Ovary (tissue), 9 donors: ENCODE data around the gene EPS8L1. TPM values are rescaled to one million over a fixed set of nuclear protein-coding genes. Genes with fewer than 3 reads are reported as not detected.

Source experiments
- DNase-seq, 5 donors: peaks; one replicate each; pipeline ENCODE4 v3.0.0-alpha.2; 2019 to 2020
- H3K27ac ChIP-seq, 2 donors: fragments of 200-600 bp; one replicate each; pipeline versions ENCODE4 v1.5.1 to v1.8.0; 2019 to 2022
- H3K27me3 ChIP-seq: fragments of 200-600 bp; one replicate; pipeline ENCODE4 v1.8.0; 2022
- H3K36me3 ChIP-seq: fragments of 200-600 bp; sonication (generic); one replicate; pipeline ENCODE4 v1.5.1; 2019
- H3K4me1 ChIP-seq: one replicate; pipeline ENCODE4 v1.8.1; 2013; ENCODE audit warnings: mild to moderate bottlenecking, moderate library complexity; ENCODE audit not compliant: insufficient read depth
- H3K4me3 ChIP-seq: fragments of 200-600 bp; sonication (generic); one replicate; pipeline ENCODE4 v1.5.1; 2017
- H3K9me3 ChIP-seq, 2 donors: fragments of 200-600 bp in 1 of 2; sonication (generic) in 1 of 2; one replicate each; pipeline versions ENCODE4 v1.5.1 to v1.8.1; 2013 to 2019; ENCODE audit warnings: mild to moderate bottlenecking in 1 of 2, moderate library complexity in 1 of 2
- EP300 ChIP-seq: sonication (generic); formaldehyde crosslinking; IDR thresholded peaks from one replicate; pipeline ENCODE4 v1.6.1; 2017; ENCODE audit warnings: antibody characterized with exemption
- POLR2A ChIP-seq: fragments of 450-650 bp; IDR thresholded peaks from one replicate; pipeline ENCODE4 v1.6.1; 2017; ENCODE audit warnings: antibody characterized with exemption, mild to moderate bottlenecking, moderate library complexity
- WGBS, 3 donors: extraction: QIAGEN DNeasy Blood & Tissue Kit in 1 of 3; methylation state at CpG; one replicate each; pipeline versions ENCODE4 v1.1.5 to v1.1.7; 2013 to 2017; 5-methylcytosine and 5-hydroxymethylcytosine counted together
- intact Hi-C, 4 donors: fragments of 100-400 bp; cut with DNase I; formaldehyde crosslinking; loops; one replicate each; pipeline versions ENCODE4 v1.11.0 to v1.15.1; 2022 to 2023
- polyA plus RNA-seq, 2 donors: library from polyadenylated mRNA; stranded (reverse); fragments of 200-250 nt in 1 of 2; fragments of 350-450 nt in 1 of 2; fragmentation: Illumina TruSeq in 1 of 2; extraction: RNeasy Lipid Tissue Mini Kit (QIAGEN cat#74804) in 1 of 2; gene quantifications; one replicate each; pipeline ENCODE4 v1.2.3, GENCODE V29; 2013 to 2014
- total RNA-seq, 7 donors: library from RNA; depleted of rRNA in 2 of 7; stranded (reverse); fragments of >200 nt in 2 of 7; fragmentation: NEBNext Ultra II Directional in 3 of 7; extraction: Animal tissue kit (Norgen Biotek cat#: 25700) in 3 of 7; gene quantifications; one replicate each; pipeline versions ENCODE4 v1.1.0 to v1.2.4, GENCODE V29; 2016 to 2023
- TF ChIP-seq, protein P1 (sequence below), 3 donors: fragments of 450-650 bp in 2 of 3; fragments of 200-600 bp in 1 of 3; IDR thresholded peaks; one replicate each; pipeline versions ENCODE4 v1.5.1 to v1.8.0; 2016 to 2022; ENCODE audit warnings: antibody characterized with exemption in 3 of 3, mild to moderate bottlenecking in 1 of 3
- donor health status: DM: no; HTN: no; CAD: no; lungs with moderate emphysema.
- donor health status: DM: no; HTN: no; CAD: no.
- donor health status: Bipolar disorder and iron deficiency.
- donor health status: DM: yes; HTN: yes; CAD: no.
- donor health status: DM: no; HTN: no; CAD: no.
- donor health status: DM: yes; HTN: yes; CAD: no.

EPS8L1 gene
- total and polyA plus RNA-seq, 9 donors, result 0.87 to 142 (median 5.1) TPM

DNA sequence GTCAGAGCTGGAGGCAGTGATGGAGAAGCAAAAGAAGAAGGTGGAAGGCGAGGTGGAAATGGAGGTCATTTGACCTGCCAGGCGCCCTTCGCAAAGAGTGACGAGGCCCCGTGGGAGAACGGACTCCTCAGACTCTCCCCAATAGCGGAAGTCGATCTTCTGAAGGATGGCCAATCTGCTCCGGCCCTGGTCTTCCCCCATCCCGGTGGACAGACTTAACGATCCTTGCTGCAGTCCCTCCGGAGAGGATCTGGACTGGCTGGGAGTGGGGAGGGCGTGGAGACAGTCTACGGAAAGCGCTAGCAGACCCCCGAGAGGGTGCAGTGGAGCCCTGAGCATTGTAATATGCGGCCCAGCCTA lies 11.9 kb downstream of the EPS8L1 start:
- peaks cover 7% of the 10 kb centered on the region for H3K4me1 ChIP-seq
- H3K9me3 ChIP-seq, result peaks cover 0 to under 1% of the 10 kb centered on the region in 2 donors
- peak overlapping the region; percentile 29 for H3K4me3 ChIP-seq
- no peak for DNase-seq
- no peak overlapping the region for H3K27ac ChIP-seq
- no peaks in the 10 kb centered on the region for H3K36me3 ChIP-seq
- intact Hi-C loops, result no loop called here
- no peak for TF ChIP-seq EP300
- no peak for TF ChIP-seq POLR2A
- TF ChIP-seq, protein P1, sequence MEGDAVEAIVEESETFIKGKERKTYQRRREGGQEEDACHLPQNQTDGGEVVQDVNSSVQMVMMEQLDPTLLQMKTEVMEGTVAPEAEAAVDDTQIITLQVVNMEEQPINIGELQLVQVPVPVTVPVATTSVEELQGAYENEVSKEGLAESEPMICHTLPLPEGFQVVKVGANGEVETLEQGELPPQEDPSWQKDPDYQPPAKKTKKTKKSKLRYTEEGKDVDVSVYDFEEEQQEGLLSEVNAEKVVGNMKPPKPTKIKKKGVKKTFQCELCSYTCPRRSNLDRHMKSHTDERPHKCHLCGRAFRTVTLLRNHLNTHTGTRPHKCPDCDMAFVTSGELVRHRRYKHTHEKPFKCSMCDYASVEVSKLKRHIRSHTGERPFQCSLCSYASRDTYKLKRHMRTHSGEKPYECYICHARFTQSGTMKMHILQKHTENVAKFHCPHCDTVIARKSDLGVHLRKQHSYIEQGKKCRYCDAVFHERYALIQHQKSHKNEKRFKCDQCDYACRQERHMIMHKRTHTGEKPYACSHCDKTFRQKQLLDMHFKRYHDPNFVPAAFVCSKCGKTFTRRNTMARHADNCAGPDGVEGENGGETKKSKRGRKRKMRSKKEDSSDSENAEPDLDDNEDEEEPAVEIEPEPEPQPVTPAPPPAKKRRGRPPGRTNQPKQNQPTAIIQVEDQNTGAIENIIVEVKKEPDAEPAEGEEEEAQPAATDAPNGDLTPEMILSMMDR (IDR thresholded peaks at IDR 0.05), result no peak
- 10 to 15% (median 13%) methylated on average over 17 of the region's 17 CpGs for WGBS, 3 donors
- peaks cover 4% of the 10 kb centered on the region for H3K27me3 ChIP-seq

DNA sequence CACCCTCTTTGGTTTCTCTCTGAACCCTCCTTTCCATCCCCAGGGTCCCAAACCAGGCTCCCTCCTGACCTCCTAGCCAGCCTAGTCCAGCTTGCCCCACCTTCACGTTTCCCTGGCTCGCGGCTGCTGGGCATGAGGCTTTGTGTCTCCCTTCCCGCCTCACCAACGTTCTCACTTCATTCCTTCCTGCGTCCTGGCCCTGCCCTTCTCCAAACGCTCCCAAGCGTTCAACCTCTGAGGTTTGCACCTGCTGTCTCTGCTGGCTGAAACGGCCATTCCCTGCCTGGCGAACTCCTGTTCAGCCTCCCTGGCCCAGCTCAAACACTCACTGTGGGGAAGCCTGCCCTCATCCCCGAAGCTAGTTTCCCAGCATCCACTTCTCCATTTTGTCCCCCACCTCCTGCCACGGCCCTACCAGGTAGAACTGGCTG lies 12.4 kb downstream of the EPS8L1 start:
- H3K4me3 ChIP-seq, result no peak overlapping the region
- WGBS, 3 donors, result 57 to 65% (median 60%) methylated on average over 12 of the region's 12 CpGs
- H3K27ac ChIP-seq, result no peak overlapping the region
- intact Hi-C loops, result no loop called here
- no peaks in the 10 kb centered on the region for H3K36me3 ChIP-seq
- no peak for TF ChIP-seq POLR2A
- TF ChIP-seq, protein P1 (IDR thresholded peaks at IDR 0.05), result no peak
- TF ChIP-seq EP300, result no peak
- H3K4me1 ChIP-seq, result peaks cover 7% of the 10 kb centered on the region
- peaks cover 4% of the 10 kb centered on the region for H3K27me3 ChIP-seq
- no peaks in the 10 kb centered on the region for H3K9me3 ChIP-seq
- peak in 1 of 5 donors; percentile 32 for DNase-seq

DNA sequence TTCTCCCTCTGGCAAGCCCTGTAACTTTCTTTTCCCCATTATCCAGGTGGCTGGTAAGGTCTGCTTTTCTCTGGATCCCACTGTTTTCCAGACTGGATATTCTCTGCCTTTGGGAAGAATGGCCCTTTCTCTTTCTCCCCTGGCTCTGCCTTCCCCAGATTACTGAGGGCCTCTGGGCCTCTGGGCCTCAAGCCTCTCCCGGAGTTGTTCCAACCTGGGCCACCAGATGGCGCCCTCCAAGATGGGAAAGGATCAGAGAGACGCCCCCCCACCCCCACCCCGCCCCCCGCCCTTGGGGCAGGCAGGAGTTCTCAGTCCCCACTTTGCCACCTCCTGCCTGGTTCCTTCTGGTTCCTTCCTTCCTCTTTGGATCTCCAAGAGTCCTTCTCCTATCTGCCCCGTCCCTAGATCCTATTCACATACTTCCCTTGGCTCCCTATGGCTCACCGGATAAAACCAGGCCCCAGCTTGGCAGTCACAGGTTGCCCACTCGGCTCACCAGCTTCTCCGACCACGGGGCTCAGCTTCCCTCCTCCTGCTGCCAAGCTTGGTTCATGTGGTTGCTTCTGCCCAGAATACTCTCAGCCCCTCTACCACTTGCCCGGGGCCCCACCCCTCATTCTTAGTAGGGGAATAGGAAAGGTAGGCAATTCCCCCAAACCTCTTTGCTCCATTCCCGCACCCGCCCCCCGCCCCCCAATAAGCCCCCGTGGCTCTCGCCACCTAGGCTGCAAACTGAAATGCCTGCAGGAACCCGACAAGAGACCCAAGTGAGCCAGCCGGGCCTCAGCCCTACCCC lies 13.1 kb downstream of the EPS8L1 start:
- 48 to 54% (median 53%) methylated on average over 15 to 18 of the region's 18 CpGs for WGBS, 3 donors
- intact Hi-C loops, result no loop called here
- Histone ChIP-seq H3K4me3 (no peak overlapping the region), H3K27me3 (no peaks in the 10 kb centered on the region), H3K4me1 (peaks cover 7% of the 10 kb centered on the region), H3K27ac (no peak overlapping the region), H3K9me3 (no peaks in the 10 kb centered on the region), H3K36me3 (no peaks in the 10 kb centered on the region)
- DNase-seq, result peak; percentile 62 to 86 (median 79)
- TF ChIP-seq POLR2A (no peak), EP300 (no peak)
- TF ChIP-seq, protein P1 (IDR thresholded peaks at IDR 0.05), result peak in 1 of 3 donors; percentile 69

DNA sequence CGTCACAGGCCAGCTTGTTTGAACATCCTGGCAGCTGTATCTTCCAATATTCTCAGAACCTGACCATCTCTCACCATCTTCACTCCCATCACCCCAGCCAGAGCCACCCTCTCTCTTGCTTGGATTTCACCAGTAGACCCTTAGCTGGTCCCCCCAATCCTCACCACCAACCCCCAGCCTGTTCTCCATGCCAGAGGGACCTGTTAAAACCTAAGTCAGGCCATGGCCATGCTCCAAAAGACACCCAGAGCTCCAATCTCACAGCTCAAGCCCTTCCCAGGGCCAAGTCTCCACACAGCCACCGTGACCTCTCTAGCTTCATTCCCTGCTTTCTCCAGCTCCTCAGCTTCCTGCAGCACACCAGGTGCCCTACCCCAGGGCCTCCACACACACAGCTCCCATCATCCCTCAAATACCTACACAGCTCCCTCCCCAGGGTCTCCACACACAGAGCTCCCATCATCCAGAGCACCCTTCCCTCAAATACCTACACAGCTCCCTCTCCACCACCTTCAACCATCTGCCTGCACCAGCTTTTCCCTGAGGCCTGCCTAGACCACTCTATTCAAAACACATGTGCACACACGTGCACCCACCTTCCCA lies 13.8 kb downstream of the EPS8L1 start:
- Histone ChIP-seq H3K27me3 (no peaks in the 10 kb centered on the region), H3K4me3 (no peak overlapping the region), H3K27ac (no peak overlapping the region), H3K9me3 (no peaks in the 10 kb centered on the region), H3K4me1 (peaks cover 7% of the 10 kb centered on the region), H3K36me3 (no peaks in the 10 kb centered on the region)
- TF ChIP-seq, protein P1 (IDR thresholded peaks at IDR 0.05), result no peak
- TF ChIP-seq POLR2A, result no peak
- no peak for TF ChIP-seq EP300
- WGBS, 3 donors, result 89 to 90% (median 90%) methylated on average over 3 of the region's 3 CpGs
- DNase-seq, result no peak
- intact Hi-C loops, result no loop called here
